AG04449 (cell line): ENCODE results near the gene AGAP1.

ENCODE experiments used
- CTCF ChIA-PET: fragments of 350-600 bp; formaldehyde crosslinking; extraction: SDS; loops from one replicate; lab custom pipeline; 2021; ENCODE audit warnings: antibody characterized with exemption; lab: Yijun Ruan, JAX
- POLR2A ChIA-PET: fragments of 400-600, 350-600 bp; formaldehyde crosslinking; extraction: SDS; loops from one replicate; lab custom pipeline; 2020; ENCODE audit warnings: antibody characterized with exemption, inconsistent platforms; lab: Yijun Ruan, JAX
- DNase-seq: peaks from one replicate; pipeline ENCODE4 v3.0.0-alpha.2; 2010; ENCODE audit warnings: low read depth, low spot score
- H3K4me3 ChIP-seq: 2 replicates; pipeline ENCODE4 v1.5.1; 2011; ENCODE audit warnings: low read depth, mild to moderate bottlenecking, control low read depth, low read length
- TF ChIP-seq, protein P1 (sequence below): IDR thresholded peaks from one replicate; pipeline ENCODE4 v1.5.1; 2011; ENCODE audit warnings: mild to moderate bottlenecking, moderate library complexity, low read length, control low read depth, inconsistent platforms; ENCODE audit not compliant: insufficient read depth; ENCODE audit errors: missing control alignments

Gene AGAP1

DNA sequence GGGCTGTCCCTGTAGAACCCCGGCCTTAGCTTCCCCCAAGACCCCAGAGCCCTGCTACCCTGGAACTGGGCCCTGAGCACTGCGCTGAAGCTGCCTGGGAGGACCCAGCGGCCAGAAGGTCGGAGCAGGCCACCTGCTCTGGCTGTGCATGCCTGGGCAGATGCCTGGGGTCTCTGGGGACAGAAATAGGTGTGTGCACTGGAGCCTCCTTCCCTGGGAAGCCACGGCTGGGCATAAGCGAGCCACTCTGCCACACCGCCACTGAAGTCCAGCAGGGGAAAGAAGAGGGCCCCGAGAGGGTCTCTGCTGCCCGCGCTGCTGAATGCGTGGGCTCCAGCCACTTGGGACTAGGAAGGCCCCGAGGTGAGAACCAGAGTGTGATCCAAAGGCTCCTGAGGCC, 667.7 kb downstream of the AGAP1 start:
- DNase-seq = no peak
- POLR2A ChIA-PET = no interaction called here
- CTCF ChIA-PET = interaction anchor here (1.8 kb wide), 1 partner anchor 17 kb away, joined by 6 read pairs; no protein-coding TSS in a partner anchor

DNA sequence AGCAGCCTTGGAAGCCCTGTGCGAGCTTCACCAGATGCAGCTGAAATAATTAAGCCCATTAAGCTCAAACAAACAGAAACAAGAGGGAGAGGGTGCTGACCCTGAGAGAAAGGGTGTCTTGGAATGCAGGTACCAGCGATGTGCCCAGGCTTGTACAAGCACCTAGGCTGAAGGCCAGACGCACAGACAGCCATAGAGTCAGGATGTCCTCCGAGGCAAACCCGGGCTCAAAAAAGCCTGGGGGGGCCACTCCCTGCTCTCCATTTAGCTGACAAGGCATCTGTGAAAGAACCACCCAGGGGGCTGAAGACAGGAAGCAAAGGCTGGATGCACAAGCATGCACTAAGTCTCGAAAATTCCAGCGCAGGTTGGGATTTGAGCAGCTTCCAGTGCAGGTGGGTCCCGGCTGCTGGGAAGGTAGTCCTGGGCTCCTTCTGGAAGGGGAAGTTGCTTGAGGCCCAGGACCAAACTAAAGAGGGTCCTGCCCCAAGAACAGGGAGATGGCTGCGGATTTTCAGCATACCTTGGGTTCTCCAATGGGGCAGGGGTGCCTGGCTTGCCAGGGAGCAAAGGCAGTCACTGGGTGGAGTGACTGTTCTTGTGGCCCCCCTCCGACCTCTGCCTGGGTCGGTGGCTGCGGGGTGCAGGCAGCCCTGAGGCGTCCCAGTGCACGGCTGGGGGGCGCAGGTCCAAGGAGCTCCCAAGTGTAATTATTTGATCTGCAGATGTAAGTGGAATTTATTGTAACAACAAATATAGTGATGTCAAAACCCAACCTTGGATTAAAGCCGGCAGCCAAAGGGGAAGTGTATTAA, 668.4 kb downstream of the AGAP1 start:
- DNase-seq = no peak
- POLR2A ChIA-PET = no interaction called here
- TF ChIP-seq, protein P1, sequence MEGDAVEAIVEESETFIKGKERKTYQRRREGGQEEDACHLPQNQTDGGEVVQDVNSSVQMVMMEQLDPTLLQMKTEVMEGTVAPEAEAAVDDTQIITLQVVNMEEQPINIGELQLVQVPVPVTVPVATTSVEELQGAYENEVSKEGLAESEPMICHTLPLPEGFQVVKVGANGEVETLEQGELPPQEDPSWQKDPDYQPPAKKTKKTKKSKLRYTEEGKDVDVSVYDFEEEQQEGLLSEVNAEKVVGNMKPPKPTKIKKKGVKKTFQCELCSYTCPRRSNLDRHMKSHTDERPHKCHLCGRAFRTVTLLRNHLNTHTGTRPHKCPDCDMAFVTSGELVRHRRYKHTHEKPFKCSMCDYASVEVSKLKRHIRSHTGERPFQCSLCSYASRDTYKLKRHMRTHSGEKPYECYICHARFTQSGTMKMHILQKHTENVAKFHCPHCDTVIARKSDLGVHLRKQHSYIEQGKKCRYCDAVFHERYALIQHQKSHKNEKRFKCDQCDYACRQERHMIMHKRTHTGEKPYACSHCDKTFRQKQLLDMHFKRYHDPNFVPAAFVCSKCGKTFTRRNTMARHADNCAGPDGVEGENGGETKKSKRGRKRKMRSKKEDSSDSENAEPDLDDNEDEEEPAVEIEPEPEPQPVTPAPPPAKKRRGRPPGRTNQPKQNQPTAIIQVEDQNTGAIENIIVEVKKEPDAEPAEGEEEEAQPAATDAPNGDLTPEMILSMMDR = no peak
- no peak overlapping the region for H3K4me3 ChIP-seq
- CTCF ChIA-PET = interaction anchor here (1.0 to 1.8 kb wide), 4 partner anchors 14 to 383 kb away, joined by 3 to 8 read pairs (median 4); no protein-coding TSS in a partner anchor

More for the DNA sequence above, 667.7 kb downstream of the AGAP1 start:
- no peak overlapping the region for H3K4me3 ChIP-seq
- TF ChIP-seq, protein P1 = no peak

DNA sequence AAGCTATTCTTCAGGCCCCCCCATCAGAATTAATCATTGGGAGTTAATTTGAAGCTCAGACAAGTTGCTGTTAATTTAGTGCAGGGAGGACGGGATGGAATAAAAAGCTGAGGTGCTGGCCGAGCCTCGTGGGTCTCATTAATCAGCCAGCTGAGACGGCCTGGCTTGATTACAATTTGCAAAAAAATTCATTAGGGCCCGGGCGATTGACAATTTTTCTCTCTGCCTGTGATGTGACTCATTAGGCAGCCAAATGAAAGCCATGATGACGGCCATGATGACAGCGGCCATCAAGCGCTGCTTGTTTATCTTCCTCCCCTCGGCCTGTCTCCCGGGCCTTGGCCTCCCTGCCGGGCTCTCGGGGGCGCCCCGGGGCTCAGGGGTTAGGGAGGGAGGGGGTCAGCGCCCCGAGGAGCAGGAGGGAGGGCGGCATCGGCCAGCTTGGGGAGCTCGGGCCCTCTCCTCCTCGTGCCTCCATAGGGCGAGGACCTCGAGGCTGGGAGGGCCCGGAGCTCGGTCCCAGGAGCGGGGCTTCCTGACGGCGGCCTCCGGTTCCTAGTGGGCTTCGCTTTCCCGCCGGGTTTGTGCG, 669.1 kb downstream of the AGAP1 start:
- POLR2A ChIA-PET = no interaction called here
- DNase-seq = no peak
- CTCF ChIA-PET = interaction anchor here (1.0 to 1.8 kb wide), 4 partner anchors 13 to 383 kb away, joined by 3 to 8 read pairs (median 4); no protein-coding TSS in a partner anchor
- TF ChIP-seq, protein P1 = no peak
- H3K4me3 ChIP-seq = no peak overlapping the region

DNA sequence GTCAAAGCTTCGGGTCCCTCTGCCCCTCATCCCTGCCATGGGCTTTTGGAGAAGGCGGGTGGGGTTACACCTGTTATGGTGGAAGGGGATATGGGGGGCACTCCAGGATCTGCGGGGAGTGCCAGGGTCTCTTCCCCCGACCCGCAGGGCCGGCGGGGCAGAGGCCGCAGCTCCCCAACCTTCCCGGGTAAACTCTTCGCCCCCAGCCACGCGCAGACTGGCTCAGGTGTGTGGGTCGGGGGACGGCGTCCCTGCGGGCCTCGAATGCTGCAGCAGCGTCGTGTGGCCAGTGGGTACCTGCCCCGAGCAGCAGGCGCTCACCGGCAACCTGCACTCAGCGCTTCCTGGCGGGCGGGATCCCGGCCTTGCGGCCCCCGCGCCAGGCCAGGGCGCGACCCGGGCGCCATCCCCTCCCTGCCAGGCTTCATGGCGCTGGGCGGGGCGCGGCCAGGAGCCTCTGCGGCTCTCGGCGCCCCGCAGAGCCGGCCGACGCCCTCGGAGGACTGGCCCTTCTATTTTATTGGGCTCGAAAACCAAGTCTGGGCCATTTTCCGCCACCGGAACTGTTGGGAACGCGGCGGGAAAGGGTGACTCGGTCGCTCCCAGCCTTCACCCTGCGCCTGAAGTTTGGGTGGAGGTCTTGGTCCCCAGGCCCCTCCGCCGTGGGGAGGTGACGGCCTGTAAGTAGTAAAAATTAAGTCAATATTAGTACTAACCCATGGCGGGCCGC, 669.8 kb downstream of the AGAP1 start:
- H3K4me3 ChIP-seq = peak overlapping the region; percentile 46
- no peak for DNase-seq
- ChIA-PET CTCF (interaction anchor here (0.6 to 6.3 kb wide), 5 partner anchors 12 to 1936 kb away, joined by 3 to 57 read pairs (median 3); no protein-coding TSS in a partner anchor), POLR2A (no interaction called here)
- TF ChIP-seq, protein P1 = no peak

DNA sequence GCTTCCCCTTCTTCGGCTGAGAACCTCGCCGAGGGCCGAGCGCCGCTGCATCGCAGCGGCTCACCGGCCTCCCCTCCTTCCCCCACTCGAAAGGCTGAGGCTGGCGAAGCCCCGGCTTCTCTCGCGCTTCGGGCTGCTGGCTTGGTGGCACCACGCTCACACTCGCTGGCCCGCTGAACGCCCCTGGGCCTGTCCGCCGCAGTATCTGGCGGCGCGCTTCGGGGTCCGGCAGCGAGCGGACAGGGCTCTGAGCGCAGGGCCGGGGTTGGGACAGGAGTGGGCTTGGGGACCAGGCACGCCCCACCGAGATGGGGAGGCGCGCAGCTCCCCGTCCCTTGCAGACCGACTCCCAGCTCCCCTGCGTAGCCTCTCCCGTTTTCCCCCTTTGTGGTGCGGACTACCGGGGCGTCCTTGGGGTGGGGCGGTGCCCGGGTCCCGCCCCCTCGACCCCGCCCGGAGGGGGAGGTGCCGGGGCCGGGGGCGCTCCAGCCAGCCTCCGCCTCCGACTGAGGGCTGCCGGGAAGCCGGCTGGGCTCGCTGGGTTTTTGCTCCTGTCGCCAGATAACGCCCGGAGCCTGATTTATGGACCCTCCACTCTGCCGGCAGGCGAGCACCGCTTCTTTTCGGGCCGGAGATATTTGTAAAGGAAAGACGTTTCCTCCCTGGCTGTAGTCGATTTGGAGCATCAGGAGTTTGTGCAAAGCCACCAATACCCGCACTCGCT, 670.5 kb downstream of the AGAP1 start:
- TF ChIP-seq, protein P1 = no peak
- ChIA-PET POLR2A (no interaction called here), CTCF (interaction anchor here (0.6 to 6.3 kb wide), 2 partner anchors 14 to 1937 kb away, joined by 3 to 57 read pairs; no protein-coding TSS in a partner anchor)

More for the DNA sequence above, 670.5 kb downstream of the AGAP1 start:
- DNase-seq = no peak
- peak overlapping the region; percentile 46 for H3K4me3 ChIP-seq
